ENCODE results near the gene MYLIP. TPM values are rescaled to one million over a fixed set of nuclear protein-coding genes. Genes with fewer than 3 reads are reported as not detected.
A peak's percentile ranks its signal among the peaks of the same experiment; 100 is the strongest.
"Not testable (repeated sequence)": the region's sequence is repeated elsewhere in the genome, so short reads cannot be mapped to it uniquely, and the experiment has no call there.

The MYLIP gene
- total and polyA plus RNA-seq, 2 donors from 2014 or later: 27.1 to 52.8 TPM

DNA sequence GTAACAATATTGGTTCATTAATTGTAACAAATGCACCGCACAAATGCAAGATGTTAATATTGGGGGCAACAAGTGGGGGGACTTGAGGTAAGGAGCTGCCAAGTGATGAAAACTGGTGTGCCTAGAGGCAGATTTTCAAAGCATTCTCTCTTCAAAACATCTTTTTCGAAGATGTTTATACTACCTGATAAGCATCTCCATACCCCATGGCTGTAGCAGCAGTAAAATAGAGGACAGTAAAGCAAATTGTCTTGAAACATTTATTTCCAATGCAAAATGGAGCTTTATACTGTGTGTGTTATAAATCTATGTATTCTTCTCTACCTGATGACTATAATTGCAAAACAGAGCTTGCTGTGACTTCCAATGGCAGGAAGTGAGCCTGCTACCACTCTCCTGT, 42.5 kb downstream of the MYLIP start:
- TF ChIP-seq, protein P1, sequence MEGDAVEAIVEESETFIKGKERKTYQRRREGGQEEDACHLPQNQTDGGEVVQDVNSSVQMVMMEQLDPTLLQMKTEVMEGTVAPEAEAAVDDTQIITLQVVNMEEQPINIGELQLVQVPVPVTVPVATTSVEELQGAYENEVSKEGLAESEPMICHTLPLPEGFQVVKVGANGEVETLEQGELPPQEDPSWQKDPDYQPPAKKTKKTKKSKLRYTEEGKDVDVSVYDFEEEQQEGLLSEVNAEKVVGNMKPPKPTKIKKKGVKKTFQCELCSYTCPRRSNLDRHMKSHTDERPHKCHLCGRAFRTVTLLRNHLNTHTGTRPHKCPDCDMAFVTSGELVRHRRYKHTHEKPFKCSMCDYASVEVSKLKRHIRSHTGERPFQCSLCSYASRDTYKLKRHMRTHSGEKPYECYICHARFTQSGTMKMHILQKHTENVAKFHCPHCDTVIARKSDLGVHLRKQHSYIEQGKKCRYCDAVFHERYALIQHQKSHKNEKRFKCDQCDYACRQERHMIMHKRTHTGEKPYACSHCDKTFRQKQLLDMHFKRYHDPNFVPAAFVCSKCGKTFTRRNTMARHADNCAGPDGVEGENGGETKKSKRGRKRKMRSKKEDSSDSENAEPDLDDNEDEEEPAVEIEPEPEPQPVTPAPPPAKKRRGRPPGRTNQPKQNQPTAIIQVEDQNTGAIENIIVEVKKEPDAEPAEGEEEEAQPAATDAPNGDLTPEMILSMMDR (IDR thresholded peaks at IDR 0.05; ENCODE audit: borderline replicate concordance, extremely low read depth, insufficient read depth): no peak
- no peak overlapping the region for H3K9ac ChIP-seq (ENCODE audit: low read length in 3 of 3)
- peaks cover 0 to 7% (median 0%) of the 10 kb centered on the region in 3 donors for H3K4me1 ChIP-seq (ENCODE audit: control insufficient read depth in 2 of 3, insufficient read depth in 2 of 3, low read depth in 1 of 3, low read length in 3 of 3)
- no peak overlapping the region for H3K4me3 ChIP-seq (ENCODE audit: low read length in 3 of 3)
- no peak overlapping the region for H3K27ac ChIP-seq (ENCODE audit: low read depth in 2 of 2, low read length in 2 of 2)
- no peak for DNase-seq
- H3K9me3 ChIP-seq (ENCODE audit: control insufficient read depth in 2 of 3, insufficient read depth in 1 of 3, low read length in 3 of 3): no peaks in the 10 kb centered on the region
- intact Hi-C loops (cut with DNase I): loop anchor here (10.0 kb wide), 1 partner anchor 477 kb away; no protein-coding TSS in a partner anchor
- FAIRE-seq: no peak
- H3K36me3 ChIP-seq (ENCODE audit: control insufficient read depth in 2 of 3, insufficient read depth in 3 of 3, low read length in 3 of 3): no peaks in the 10 kb centered on the region
- no peaks in the 10 kb centered on the region for H3K27me3 ChIP-seq (ENCODE audit: control insufficient read depth, insufficient read depth, low read length)

DNA sequence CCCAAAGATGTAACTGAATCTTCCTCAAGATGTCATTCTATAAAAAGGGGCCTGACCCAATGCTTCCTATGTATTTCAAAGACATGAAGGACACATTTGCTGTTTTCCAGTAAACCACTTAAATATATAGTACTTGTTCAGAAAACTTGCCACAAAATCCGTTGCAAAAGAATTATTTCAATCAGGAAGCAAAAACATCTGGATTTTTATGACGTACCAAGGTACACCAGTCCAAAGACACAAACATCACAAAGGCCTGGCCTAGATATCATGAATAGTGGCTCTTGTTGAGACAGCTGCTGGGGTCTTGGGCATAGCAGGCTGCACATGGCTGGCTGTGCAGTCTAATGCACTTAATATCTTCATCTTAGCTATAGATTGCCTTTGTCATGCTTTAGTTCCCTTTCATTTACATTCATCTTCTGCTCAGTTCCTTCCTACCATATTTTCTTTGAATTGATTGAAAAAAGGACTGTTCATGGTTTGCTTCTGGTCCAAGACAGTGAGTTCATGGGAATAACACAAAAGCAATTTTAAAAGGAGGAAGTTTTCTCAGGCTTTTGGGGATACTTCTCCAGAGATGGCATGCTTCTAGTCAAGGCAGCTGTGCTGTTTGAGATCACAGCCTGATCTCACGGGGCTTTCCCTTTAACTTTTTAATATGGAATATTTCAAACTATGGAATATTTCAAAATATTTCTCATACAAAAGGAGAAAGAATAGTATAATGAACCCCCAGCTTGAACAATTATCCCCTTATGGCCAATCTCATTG, 44.5 kb downstream of the MYLIP start:
- FAIRE-seq (no peak), DNase-seq (no peak)
- Histone ChIP-seq H3K9me3 (ENCODE audit: control insufficient read depth in 2 of 3, insufficient read depth in 1 of 3, low read length in 3 of 3) (no peaks in the 10 kb centered on the region), H3K4me3 (ENCODE audit: low read length in 3 of 3) (no peak overlapping the region), H3K27ac (ENCODE audit: low read depth in 2 of 2, low read length in 2 of 2) (no peak overlapping the region), H3K27me3 (ENCODE audit: control insufficient read depth, insufficient read depth, low read length) (no peaks in the 10 kb centered on the region), H3K36me3 (ENCODE audit: control insufficient read depth in 2 of 3, insufficient read depth in 3 of 3, low read length in 3 of 3) (no peaks in the 10 kb centered on the region), H3K9ac (ENCODE audit: low read length in 3 of 3) (no peak overlapping the region), H3K4me1 (ENCODE audit: control insufficient read depth in 2 of 3, insufficient read depth in 2 of 3, low read depth in 1 of 3, low read length in 3 of 3) (peaks cover 0 to under 1% (median 0%) of the 10 kb centered on the region in 3 donors)
- intact Hi-C loops (cut with DNase I): loop anchor here (10.0 kb wide), 1 partner anchor 479 kb away; no protein-coding TSS in a partner anchor
- TF ChIP-seq, protein P1 (IDR thresholded peaks at IDR 0.05; ENCODE audit: borderline replicate concordance, extremely low read depth, insufficient read depth): no peak

DNA sequence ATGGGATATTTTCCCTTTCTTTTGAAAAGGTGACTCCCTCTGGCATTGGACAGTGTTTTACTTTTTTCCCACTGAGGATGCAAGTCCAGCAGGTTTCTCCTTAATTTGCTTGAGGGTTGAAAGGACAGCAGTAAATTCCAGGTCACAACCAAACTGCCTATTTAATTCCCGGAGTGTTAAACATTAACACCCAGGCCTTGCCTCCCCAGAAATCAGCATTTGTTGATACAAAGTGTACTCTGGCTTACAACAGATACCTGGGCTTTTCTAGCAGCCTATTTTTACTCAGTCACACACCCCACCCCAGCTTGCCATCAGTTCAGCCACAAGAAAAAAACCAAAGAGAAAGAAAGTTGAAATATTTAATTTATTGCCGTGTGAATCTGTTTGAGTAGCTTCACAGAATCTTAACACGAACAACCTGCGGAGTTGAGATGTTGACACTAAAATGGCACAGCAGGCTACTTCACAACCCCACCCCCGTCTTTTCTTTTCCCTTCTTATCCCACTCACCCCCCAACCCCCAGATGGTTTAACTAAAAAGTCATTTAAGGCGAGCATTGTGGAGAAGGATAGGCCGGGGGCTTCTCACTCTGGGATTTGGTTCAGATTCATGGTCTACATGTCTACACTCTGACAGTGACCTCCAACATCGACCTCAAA, 45.7 kb downstream of the MYLIP start:
- FAIRE-seq (peak; percentile 92), DNase-seq (peak in 3 of 5 donors; percentile 44 to 85 (median 82))
- no peak overlapping the region for H3K4me3 ChIP-seq (ENCODE audit: low read length in 3 of 3)
- H3K27me3 ChIP-seq (ENCODE audit: control insufficient read depth, insufficient read depth, low read length): no peaks in the 10 kb centered on the region
- H3K27ac ChIP-seq (ENCODE audit: low read depth in 2 of 2, low read length in 2 of 2): no peak overlapping the region
- H3K9me3 ChIP-seq (ENCODE audit: control insufficient read depth in 2 of 3, insufficient read depth in 1 of 3, low read length in 3 of 3): no peaks in the 10 kb centered on the region
- H3K36me3 ChIP-seq (ENCODE audit: control insufficient read depth in 2 of 3, insufficient read depth in 3 of 3, low read length in 3 of 3): no peaks in the 10 kb centered on the region
- intact Hi-C loops (cut with DNase I): loop anchor here (10.0 kb wide), 1 partner anchor 480 kb away; no protein-coding TSS in a partner anchor
- TF ChIP-seq, protein P1 (IDR thresholded peaks at IDR 0.05; ENCODE audit: borderline replicate concordance, extremely low read depth, insufficient read depth): no peak
- H3K4me1 ChIP-seq (ENCODE audit: control insufficient read depth in 2 of 3, insufficient read depth in 2 of 3, low read depth in 1 of 3, low read length in 3 of 3): no peaks in the 10 kb centered on the region
- H3K9ac ChIP-seq (ENCODE audit: low read length in 3 of 3): no peak overlapping the region

DNA sequence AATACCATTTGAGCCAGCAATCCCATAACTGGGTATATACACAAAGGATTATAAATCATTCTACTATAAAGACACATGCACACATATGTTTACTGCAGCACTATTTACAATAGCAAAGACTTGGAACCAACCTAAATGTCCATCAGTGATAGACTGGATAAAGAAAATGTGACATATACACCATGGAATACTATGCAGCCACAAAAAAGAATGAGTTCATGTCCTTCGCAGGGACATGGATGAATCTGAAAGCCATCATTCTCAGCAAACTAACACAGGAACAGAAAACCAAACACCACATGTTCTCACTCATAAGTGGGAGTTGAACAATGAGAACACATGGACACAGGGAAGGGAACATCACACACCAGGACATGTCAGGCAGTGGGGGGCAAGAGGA, 47.7 kb downstream of the MYLIP start:
- H3K27ac ChIP-seq (ENCODE audit: low read depth in 2 of 2, low read length in 2 of 2); FAIRE-seq; H3K4me3 ChIP-seq (ENCODE audit: low read length in 3 of 3); H3K9ac ChIP-seq (ENCODE audit: low read length in 3 of 3); H3K27me3 ChIP-seq (ENCODE audit: control insufficient read depth, insufficient read depth, low read length); H3K4me1 ChIP-seq (ENCODE audit: control insufficient read depth in 2 of 3, insufficient read depth in 2 of 3, low read depth in 1 of 3, low read length in 3 of 3); DNase-seq; H3K9me3 ChIP-seq (ENCODE audit: control insufficient read depth in 2 of 3, insufficient read depth in 1 of 3, low read length in 3 of 3); H3K36me3 ChIP-seq (ENCODE audit: control insufficient read depth in 2 of 3, insufficient read depth in 3 of 3, low read length in 3 of 3): not testable (repeated sequence)
- intact Hi-C loops (cut with DNase I): loop anchor here (10.0 kb wide), 1 partner anchor 482 kb away; no protein-coding TSS in a partner anchor

Measured in kidney (tissue), 14 donors.